ENCODE results near the gene PKN1.

DNA sequence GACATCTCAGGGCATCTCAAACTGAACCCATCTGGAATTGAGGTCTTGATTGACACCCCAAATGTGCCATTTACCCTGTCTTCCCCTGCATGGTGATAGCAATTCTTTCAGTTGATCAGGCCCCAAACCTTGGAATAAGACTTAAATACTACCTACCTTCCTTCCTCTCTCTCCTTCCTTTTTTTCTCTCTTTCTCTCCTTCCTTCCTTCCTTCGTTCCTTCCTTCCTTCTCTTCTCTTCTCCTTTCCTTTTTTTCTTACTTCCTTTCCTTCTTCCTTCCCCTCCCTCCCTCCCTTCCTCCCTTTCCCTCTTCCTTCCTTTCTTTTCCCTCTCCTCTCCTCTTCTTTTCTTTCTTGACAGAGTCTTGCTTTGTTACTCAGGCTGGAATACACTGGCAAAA lies 70.2 kb downstream of the PKN1 start:
- no peak for TF ChIP-seq POLR2AphosphoS5 (IDR thresholded peaks at IDR 0.05; ENCODE audit: low read depth, low read length)
- no peak for TF ChIP-seq SPI1 (IDR thresholded peaks at IDR 0.05; ENCODE audit: low read depth, low read length)
- no peak for TF ChIP-seq POLR2A (IDR thresholded peaks at IDR 0.05; ENCODE audit: low read depth, low read length)
- TF ChIP-seq TAF1 (IDR thresholded peaks at IDR 0.05; ENCODE audit: low read depth, low read length) = no peak
